Activated CD8-positive, alpha-beta memory T cell treated with anti-CD3 and anti-CD28 coated beads, Interleukin-2, amount 50 U/mL, for 24 hours (primary cell): ENCODE data around the gene MIS12.

Experiments used
- DNase-seq: peaks from one replicate; pipeline ENCODE4 v3.0.0-alpha.2; 2020; ENCODE audit errors: extremely low read depth

MIS12 gene

GRCh38 chr17:5499476-5500231 lies 13.3 kb downstream of the MIS12 start:
- no peak for DNase-seq

GRCh38 chr17:5500247-5500588 lies 13.9 kb downstream of the MIS12 start:
- no peak for DNase-seq

GRCh38 chr17:5500589-5501391 lies 14.4 kb downstream of the MIS12 start:
- peak; percentile 40 for DNase-seq

- no peak for DNase-seq
These were observed 15.3 kb downstream of the MIS12 start for GRCh38 chr17:5501685-5502084.

- DNase-seq: no peak
These were observed 16.2 kb downstream of the MIS12 start for GRCh38 chr17:5502552-5502951.

- DNase-seq: no peak
These were observed 19.9 kb downstream of the MIS12 start for GRCh38 chr17:5506307-5506706.

- no peak for DNase-seq
These were observed 22.4 kb downstream of the MIS12 start for GRCh38 chr17:5508810-5509209.

GRCh38 chr17:5509482-5509881 lies 23.1 kb downstream of the MIS12 start:
- DNase-seq: no peak

- no peak for DNase-seq
These were observed 24.4 kb downstream of the MIS12 start for GRCh38 chr17:5510771-5511170.

GRCh38 chr17:5511401-5512225 lies 25.2 kb downstream of the MIS12 start:
- DNase-seq: no peak

GRCh38 chr17:5513628-5514027 lies 27.3 kb downstream of the MIS12 start:
- DNase-seq: no peak

GRCh38 chr17:5514976-5515375 lies 28.6 kb downstream of the MIS12 start:
- DNase-seq: no peak

- no peak for DNase-seq
These were observed 29.9 kb downstream of the MIS12 start for GRCh38 chr17:5516060-5516792.

- no peak for DNase-seq
These were observed 36.1 kb downstream of the MIS12 start for GRCh38 chr17:5522476-5522875.

- no peak for DNase-seq
These were observed 36.9 kb downstream of the MIS12 start for GRCh38 chr17:5523249-5523648.

GRCh38 chr17:5526821-5527598 lies 40.6 kb downstream of the MIS12 start:
- peak; percentile 43 for DNase-seq

- DNase-seq: no peak
These were observed 41.4 kb downstream of the MIS12 start for GRCh38 chr17:5527601-5528250.

GRCh38 chr17:5530265-5531084 lies 44.1 kb downstream of the MIS12 start:
- no peak for DNase-seq

GRCh38 chr17:5531085-5531418 lies 44.7 kb downstream of the MIS12 start:
- DNase-seq: no peak

- no peak for DNase-seq
These were observed 46.2 kb downstream of the MIS12 start for GRCh38 chr17:5532581-5532980.
